BLaER1 (cell line): Measurements from ENCODE around the gene POLR3K.
"Not testable (repeated sequence)": the region's sequence is repeated elsewhere in the genome, so short reads cannot be mapped to it uniquely, and the experiment has no call there.

Experiments
- H3K27ac ChIP-seq: shearing (Covaris generic); formaldehyde crosslinking; 2 replicates; pipeline ENCODE4 v1.8.1; 2022
- H3K27me3 ChIP-seq: shearing (Covaris generic); formaldehyde crosslinking; 2 replicates; pipeline ENCODE4 v1.8.1; 2022
- H3K36me3 ChIP-seq: shearing (Covaris generic); formaldehyde crosslinking; 2 replicates; pipeline ENCODE4 v1.8.1; 2022
- H3K4me1 ChIP-seq: shearing (Covaris generic); formaldehyde crosslinking; 2 replicates; pipeline ENCODE4 v1.8.1; 2022
- H3K4me2 ChIP-seq: shearing (Covaris generic); formaldehyde crosslinking; 2 replicates; pipeline ENCODE4 v1.8.1; 2022
- H3K4me3 ChIP-seq: shearing (Covaris generic); formaldehyde crosslinking; 2 replicates; pipeline ENCODE4 v1.8.1; 2022
- H3K9ac ChIP-seq: shearing (Covaris generic); formaldehyde crosslinking; 2 replicates; pipeline ENCODE4 v1.8.1; 2022
- H3K9me3 ChIP-seq: shearing (Covaris generic); formaldehyde crosslinking; 2 replicates; pipeline ENCODE4 v1.8.1; 2022
- H4K20me1 ChIP-seq: shearing (Covaris generic); formaldehyde crosslinking; 2 replicates; pipeline ENCODE4 v1.8.1; 2022
- Cebpa-rat ChIP-seq: shearing (Covaris generic); IDR thresholded peaks from 2 replicates; pipeline ENCODE4 v1.8.1; 2022

POLR3K gene

DNA sequence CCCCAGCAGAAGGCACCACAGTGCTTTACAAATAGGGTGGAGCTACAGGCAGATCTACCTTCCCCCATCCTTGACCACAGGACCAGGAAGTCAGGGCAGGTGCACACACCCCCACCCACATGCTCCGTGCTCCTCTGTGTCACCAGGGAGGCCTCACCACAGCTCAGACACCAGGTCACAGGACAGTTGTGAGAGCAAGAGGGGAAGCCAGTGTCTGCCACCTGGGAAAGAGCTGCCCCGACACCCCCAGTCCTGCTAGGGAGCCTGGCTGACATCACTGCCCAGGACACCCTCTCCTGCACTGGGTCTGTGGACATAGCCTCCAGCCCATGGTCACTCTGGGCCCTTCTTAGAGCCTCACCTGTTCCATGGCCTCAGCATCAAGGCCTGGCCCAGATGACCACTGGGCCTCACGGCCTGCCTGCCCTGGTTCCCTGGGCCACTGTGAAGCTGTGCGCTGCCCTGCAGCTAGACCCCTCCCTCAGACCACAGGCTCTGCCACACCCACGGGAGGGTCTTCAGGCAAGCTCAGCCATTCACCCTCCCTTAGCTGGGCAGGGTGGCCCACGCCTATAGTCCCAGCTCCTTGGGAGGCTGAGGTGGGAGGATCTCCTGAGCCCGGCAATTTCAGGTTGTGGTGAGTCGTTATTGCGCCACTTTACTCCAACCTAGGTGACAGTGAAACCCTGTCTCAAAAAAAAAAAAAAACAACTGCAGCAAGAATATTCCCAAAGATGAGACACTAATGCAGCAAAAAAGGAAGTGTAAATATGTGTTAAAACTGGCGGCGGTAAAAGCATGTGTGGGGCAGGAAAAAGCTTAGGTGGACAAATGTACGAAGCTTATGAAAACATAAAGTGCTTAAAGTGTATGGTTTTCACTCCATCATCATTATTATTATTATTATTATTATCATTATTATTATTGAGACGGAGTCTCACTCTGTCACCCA lies 14.2 kb downstream of the POLR3K start:
- Histone ChIP-seq H3K4me2 (peak overlapping the region; percentile 81), H3K9me3 (peaks cover 5% of the 10 kb centered on the region), H3K27me3 (no peaks in the 10 kb centered on the region), H3K4me1 (peaks cover 82% of the 10 kb centered on the region), H3K4me3 (no peak overlapping the region), H4K20me1 (no peaks in the 10 kb centered on the region), H3K36me3 (peaks cover 53% of the 10 kb centered on the region), H3K9ac (peak overlapping the region; percentile 60), H3K27ac (peak overlapping the region; percentile 75)
- no peak for TF ChIP-seq Cebpa-rat

DNA sequence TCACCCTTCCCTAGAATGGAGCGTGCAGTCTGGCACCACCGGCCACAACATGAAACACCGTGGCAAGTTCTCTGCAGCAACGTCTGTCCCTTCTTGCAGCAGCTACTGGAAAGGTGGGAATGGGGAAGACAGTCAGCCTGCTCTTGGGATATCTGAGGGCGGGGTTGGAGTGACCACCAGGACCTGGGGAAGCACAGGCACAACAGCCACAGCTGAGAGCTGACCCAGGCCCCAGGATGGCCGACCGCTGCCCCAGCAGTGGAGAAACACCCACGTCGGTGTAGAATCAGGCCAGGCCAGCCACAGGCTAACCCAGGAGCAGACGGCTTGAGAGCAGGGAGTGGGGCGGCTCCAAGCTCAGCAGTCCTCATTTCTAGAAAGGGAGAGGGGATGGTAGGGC lies 15.2 kb downstream of the POLR3K start:
- Histone ChIP-seq H3K9ac (0 out of 2 replicates have a peak overlapping the region, but pooled peaks have one; percentile 60), H3K36me3 (peaks cover 43% of the 10 kb centered on the region)
- H3K9me3 ChIP-seq, result not testable (repeated sequence)

DNA sequence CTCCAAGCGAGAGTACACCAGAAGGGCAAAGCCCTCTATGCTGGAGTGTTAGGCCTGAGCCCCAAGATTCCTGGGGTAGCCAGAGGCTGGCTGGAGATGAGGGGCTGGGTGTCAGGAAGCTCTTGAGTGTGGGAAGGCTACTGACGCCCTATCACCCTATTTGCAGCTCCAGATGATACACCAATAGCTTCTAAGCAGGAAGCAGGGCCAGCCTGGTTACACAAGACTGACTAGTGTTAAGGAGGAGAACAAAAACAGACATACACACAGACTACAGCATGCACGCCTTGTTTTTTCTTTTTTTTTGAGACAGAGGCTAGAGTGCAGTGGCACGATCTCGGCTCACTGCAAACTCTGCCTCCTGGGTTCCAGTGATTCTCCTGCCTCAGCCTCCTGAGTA lies 15.9 kb downstream of the POLR3K start:
- no peak overlapping the region for H3K9ac ChIP-seq
- peaks cover 36% of the 10 kb centered on the region for H3K36me3 ChIP-seq
- peaks cover 5% of the 10 kb centered on the region for H3K9me3 ChIP-seq
- H3K4me3 ChIP-seq, result no peak overlapping the region
- peaks cover 75% of the 10 kb centered on the region for H3K4me1 ChIP-seq
- 0 out of 2 replicates have a peak overlapping the region, but pooled peaks have one; percentile 31 for H3K27ac ChIP-seq
- H3K4me2 ChIP-seq, result peak overlapping the region; percentile 81
- no peak for TF ChIP-seq Cebpa-rat
- H3K27me3 ChIP-seq, result no peaks in the 10 kb centered on the region
- H4K20me1 ChIP-seq, result no peaks in the 10 kb centered on the region

More for the DNA sequence above, 15.2 kb downstream of the POLR3K start:
- H3K4me2 ChIP-seq, result peak overlapping the region; percentile 81
- not testable (repeated sequence) for H3K4me3 ChIP-seq, H4K20me1 ChIP-seq, H3K27me3 ChIP-seq
- H3K4me1 ChIP-seq, result peaks cover 82% of the 10 kb centered on the region
- peak overlapping the region; percentile 75 for H3K27ac ChIP-seq

DNA sequence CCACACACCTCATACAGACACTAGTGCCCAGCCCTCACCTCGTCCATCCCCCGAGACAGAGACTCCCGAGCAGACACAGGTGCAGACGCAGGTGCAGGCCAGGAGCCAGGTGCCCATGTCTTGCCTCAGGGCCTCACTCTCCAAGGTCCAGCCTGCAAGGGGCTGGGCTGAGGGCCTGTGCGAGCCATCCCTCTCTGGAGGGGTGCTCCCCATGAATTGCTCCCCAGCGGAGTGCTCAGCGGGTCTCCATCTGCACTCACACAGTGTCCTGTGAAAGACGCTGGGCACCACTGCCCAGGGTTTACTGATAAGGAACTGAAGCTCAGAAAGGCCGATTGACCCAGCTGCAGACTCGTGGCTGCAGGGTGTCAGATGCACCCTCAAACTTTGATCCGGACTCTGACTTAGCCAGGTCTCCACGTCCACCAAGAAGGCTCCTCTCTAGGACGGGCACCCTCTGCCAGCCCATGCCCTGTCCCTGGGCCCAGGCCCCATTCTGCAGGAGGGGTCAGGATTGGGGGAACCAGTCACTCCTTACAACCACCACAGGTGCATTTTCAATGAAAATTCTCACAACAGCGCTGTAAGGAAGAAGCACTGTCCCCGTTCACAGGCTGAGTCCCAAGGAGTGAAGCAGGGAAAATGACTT lies 16.9 kb downstream of the POLR3K start:
- Histone ChIP-seq H3K4me3 (no peak overlapping the region), H3K36me3 (peaks cover 26% of the 10 kb centered on the region), H4K20me1 (no peaks in the 10 kb centered on the region), H3K27ac (0 out of 2 replicates have a peak overlapping the region, but pooled peaks have one; percentile 74), H3K9ac (no peak overlapping the region), H3K9me3 (no peaks in the 10 kb centered on the region), H3K4me1 (peaks cover 76% of the 10 kb centered on the region), H3K27me3 (no peaks in the 10 kb centered on the region), H3K4me2 (peak overlapping the region; percentile 84; the same call in 1 of the 2 replicates)
- no peak for TF ChIP-seq Cebpa-rat

DNA sequence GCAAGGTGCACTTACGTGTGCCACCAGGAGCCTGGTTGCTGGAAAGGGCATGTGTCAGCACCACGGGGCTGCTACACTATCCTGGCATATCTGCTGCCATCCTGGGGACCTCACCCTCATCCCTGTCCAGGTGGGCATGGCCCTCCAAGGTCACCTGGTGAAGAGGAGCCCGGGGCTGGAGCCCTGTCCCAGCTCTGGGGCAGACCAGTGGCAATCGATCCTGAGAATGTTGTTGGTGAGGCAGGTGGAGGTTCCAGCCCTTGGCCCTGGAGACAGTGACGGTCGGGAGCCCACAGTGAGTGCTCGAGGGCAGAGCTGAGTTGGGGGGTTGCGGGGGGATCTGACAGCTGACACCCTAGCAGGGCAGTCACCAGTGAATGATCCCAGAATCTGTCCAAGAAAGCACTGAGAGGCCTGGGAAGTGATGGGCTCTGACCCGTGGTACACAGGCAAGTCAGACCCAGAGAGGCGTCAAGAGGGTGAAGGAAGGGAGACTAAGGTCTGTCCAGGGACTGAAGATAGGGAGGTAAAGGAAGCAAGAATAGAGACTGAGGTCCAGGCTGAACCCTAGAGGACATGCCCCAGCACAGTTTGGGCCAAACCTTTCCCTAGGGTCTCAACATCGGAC lies 17.6 kb downstream of the POLR3K start:
- Histone ChIP-seq H3K9ac (peak overlapping the region; percentile 45), H3K27me3 (no peaks in the 10 kb centered on the region), H3K4me3 (no peak overlapping the region; the same call in 1 of the 2 replicates), H4K20me1 (no peaks in the 10 kb centered on the region), H3K36me3 (peaks cover 19% of the 10 kb centered on the region), H3K27ac (peak overlapping the region; percentile 74), H3K4me1 (peaks cover 79% of the 10 kb centered on the region), H3K9me3 (no peaks in the 10 kb centered on the region), H3K4me2 (peak overlapping the region; percentile 84)
- TF ChIP-seq Cebpa-rat, result no peak

DNA sequence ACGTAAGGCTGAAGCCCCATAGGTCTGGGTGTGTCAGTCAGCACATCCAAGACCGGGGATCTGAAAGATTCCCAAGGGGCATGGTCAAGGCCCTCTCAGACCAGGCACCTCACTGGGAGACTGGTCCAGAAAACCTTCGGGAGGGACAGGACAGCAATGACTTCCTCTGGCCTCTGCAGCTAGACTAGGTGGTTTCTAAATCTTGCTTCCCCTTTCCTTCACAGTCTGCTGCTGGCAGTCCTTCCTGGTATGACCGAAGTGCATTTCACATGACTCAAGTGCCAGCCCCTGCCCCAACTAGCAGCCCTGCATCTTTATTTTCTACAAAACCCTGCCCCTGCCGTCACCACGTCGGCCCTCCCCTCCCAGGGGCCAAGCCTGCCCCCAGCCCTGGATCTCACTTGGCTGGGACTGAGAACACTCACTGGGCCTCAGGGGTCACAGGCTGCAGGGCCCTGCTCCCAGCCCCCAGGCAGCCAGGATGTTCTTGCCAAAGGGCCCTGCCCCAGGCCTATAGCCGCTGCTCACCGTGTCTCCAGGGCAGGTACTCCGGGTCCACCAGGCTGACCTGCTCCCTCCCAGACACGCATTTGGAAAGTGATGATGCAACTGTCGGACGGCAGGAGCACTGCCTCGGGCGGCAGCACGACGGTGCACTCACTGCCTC lies 18.3 kb downstream of the POLR3K start:
- Histone ChIP-seq H3K9me3 (no peaks in the 10 kb centered on the region), H3K27me3 (no peaks in the 10 kb centered on the region), H3K36me3 (peaks cover 14% of the 10 kb centered on the region), H3K4me2 (peak overlapping the region; percentile 84), H3K4me3 (peak overlapping the region; percentile 46), H4K20me1 (no peaks in the 10 kb centered on the region), H3K27ac (peak overlapping the region; percentile 74), H3K9ac (peak overlapping the region; percentile 45), H3K4me1 (peaks cover 82% of the 10 kb centered on the region)
- TF ChIP-seq Cebpa-rat, result no peak

DNA sequence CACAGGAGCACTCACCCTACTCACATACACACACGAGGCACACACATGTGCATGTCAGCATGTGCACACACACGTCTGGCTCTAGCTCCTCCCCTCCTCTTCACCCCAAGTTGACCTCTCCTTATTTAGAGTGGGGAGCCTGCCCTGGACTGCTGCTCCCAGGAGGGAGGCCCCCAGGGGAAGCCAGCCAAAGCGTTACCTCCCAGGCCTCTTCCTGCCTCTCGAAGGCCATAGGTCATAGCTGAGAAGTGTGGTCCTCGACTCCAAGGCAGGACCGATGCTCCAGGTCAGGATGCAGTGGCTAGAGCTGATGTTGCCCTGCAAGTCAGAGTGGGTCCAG lies 18.8 kb downstream of the POLR3K start:
- H3K36me3 ChIP-seq, result peaks cover 12% of the 10 kb centered on the region
- no peaks in the 10 kb centered on the region for H3K27me3 ChIP-seq
- H3K9ac ChIP-seq, result peak overlapping the region; percentile 42
- H3K4me1 ChIP-seq, result peaks cover 81% of the 10 kb centered on the region
- H3K4me3 ChIP-seq, result peak overlapping the region; percentile 46
- TF ChIP-seq Cebpa-rat, result no peak
- peak overlapping the region; percentile 84 for H3K4me2 ChIP-seq
- H4K20me1 ChIP-seq, result no peaks in the 10 kb centered on the region
- no peaks in the 10 kb centered on the region for H3K9me3 ChIP-seq
- H3K27ac ChIP-seq, result peak overlapping the region; percentile 74

DNA sequence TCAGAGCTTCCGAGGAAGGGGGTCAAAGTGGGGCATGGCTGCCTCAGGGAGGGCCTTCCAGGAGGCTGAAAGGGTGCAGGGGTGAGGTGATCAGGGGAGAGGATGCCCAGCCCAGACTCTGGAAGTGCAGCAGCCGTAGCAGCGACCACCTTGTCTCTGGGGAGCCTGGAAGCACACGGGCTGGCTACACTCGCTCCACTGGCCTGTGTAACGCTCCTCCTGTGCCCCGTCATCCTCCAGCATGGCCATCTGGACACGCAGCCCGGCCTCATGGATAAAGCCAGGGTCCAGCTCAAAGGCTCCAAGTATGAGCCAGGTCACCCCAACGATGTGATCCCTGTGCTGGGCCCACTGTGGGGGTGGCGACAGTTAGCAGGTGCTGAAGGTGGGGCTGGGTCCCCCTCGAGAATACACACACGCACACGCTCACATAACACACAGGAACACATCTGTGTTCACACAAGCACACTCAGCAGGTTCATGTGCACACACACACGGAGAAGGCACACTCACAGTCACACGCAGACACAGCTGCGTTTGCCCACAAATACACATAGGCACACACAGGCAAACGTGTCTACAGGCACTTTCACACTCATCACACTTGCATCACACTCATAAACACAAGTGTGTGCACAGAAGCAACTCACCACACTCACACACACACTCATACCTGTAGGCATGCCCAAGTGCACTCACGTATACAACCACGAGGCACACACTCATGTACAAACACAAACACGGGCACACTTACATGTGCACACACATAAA lies 19.3 kb downstream of the POLR3K start:
- TF ChIP-seq Cebpa-rat, result no peak
- Histone ChIP-seq H3K36me3 (peaks cover 7% of the 10 kb centered on the region), H3K4me1 (peaks cover 77% of the 10 kb centered on the region), H4K20me1 (no peaks in the 10 kb centered on the region), H3K27me3 (no peaks in the 10 kb centered on the region), H3K4me2 (peak overlapping the region; percentile 84), H3K27ac (peak overlapping the region; percentile 74), H3K4me3 (peak overlapping the region; percentile 46; the same call in 1 of the 2 replicates), H3K9me3 (no peaks in the 10 kb centered on the region), H3K9ac (peak overlapping the region; percentile 42)

DNA sequence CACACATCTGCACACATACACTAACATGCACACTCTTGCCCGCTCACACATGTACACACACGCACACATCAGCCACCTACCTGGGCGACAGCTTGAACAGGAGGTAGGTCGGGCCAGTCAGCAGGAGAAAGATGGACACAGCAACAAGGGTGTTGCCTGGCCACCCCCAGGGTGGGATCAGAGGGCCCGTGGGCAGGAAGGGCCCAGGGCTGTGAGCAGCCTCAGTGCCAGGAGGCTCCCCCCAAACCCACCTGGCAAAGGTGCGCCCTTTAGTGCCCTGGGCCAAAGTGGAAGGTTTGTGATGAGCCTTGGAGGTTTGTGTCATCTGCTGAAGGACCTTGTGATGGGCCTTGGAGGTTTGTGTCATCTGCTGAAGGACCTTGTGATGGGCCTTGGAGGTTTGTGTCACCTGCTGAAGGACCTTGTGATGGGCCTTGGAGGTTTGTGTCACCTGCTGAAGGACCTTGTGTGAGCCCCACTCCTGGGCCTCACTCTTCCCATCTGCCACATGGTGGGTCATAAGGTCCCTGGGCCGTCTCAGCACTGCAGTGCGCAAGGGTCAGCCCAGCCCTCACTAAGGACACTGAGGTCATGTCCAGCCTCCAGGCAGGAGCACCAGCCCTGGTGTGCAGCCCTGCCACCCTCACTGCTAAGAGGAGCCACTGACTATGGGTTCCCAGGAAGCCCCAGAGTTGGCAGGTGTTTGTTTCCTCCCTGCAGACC lies 20.1 kb downstream of the POLR3K start:
- Histone ChIP-seq H3K9ac (peak overlapping the region; percentile 42), H3K4me1 (peaks cover 74% of the 10 kb centered on the region), H3K4me2 (peak overlapping the region; percentile 84), H3K4me3 (peak overlapping the region; percentile 46; the same call in 1 of the 2 replicates), H3K27ac (peak overlapping the region; percentile 74)
- H3K9me3 ChIP-seq, H4K20me1 ChIP-seq, H3K27me3 ChIP-seq, H3K36me3 ChIP-seq: not testable (repeated sequence)

DNA sequence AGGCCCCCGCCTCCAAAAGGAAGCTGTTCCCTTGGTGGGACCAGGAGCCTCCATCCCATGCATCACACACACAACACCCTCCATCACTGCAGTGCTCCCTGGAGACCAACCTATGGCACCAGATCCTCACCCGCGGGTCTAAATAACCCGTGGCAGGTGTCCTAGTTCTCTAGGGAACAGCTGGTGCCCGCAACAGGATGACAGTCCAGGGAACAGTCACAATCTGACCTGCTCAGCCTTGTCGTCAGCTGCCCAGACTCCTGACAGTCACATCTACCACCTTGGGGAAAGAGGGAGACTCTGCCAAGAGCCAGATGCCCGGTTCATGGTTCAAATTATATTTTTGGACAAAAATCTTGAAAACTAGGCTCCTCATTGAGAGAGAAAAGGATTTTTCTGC lies 22.8 kb downstream of the POLR3K start:
- H3K9ac ChIP-seq, H4K20me1 ChIP-seq, H3K9me3 ChIP-seq, H3K27ac ChIP-seq, H3K4me3 ChIP-seq, H3K36me3 ChIP-seq, H3K27me3 ChIP-seq: not testable (repeated sequence)
- Histone ChIP-seq H3K4me1 (peaks cover 60% of the 10 kb centered on the region), H3K4me2 (peak overlapping the region; percentile 44)

DNA sequence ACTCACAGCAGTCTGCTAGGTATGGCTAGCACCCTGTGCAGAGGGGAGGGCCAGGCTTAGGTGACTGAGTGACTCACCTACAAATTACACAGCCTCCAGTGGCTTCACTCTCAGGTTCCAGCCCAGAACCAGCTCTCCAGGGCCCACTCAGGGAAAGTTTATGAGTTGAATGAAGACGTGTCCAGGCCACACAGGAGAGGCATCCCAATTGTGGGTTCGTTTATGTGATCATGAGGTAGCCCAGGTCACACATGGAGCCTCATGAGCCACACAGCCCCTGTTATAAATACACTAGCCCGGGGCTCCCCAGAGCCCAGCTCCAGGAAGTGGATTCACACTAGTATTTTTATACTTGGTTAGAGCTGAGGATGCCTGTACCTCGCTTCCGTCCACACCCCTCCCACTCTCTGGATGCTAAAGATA lies 27.5 kb downstream of the POLR3K start:
- H3K4me3 ChIP-seq, H3K9ac ChIP-seq, H3K9me3 ChIP-seq, H3K27ac ChIP-seq, H3K27me3 ChIP-seq, H3K36me3 ChIP-seq, H4K20me1 ChIP-seq: not testable (repeated sequence)
- peaks cover 38% of the 10 kb centered on the region for H3K4me1 ChIP-seq
- peak overlapping the region; percentile 55 for H3K4me2 ChIP-seq

DNA sequence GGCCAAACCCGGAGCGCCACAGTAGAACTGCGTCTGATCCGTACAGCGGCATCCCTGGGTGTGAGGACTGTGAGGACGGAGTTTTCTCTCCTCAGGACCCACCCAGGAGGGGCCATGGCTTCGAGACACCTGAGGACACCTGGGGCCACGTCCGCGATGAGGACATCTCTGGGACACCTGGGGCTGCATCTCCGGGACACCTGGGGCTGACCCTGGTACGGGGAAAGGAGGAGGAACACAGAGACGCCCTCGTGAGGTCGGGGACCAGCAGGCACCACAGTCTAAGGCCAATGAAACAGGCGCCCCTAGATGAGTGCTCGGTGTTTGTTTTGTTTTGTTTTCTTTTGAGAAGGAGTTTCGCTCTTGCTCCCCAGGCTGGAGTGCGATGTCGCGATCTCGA lies 29.3 kb downstream of the POLR3K start:
- H3K4me2 ChIP-seq, result peak overlapping the region; percentile 45
- not testable (repeated sequence) for H3K9me3 ChIP-seq, H3K4me3 ChIP-seq, H3K27me3 ChIP-seq, H4K20me1 ChIP-seq, H3K9ac ChIP-seq, H3K36me3 ChIP-seq
- H3K4me1 ChIP-seq, result peaks cover 28% of the 10 kb centered on the region
- peak overlapping the region; percentile 55; the same call in 1 of the 2 replicates for H3K27ac ChIP-seq
